T-helper 1 cell treated with Interleukin-12 subunit alpha and Interleukin-12 subunit beta and Interleukin-4 antibody, amounts not matched to agents 30 μg/mL and 1 μg/mL, for 36 hours (primary cell): Measurements from ENCODE around the gene PCDHB8.
A peak's percentile ranks its signal among the peaks of the same experiment; 100 is the strongest.
"Not testable (repeated sequence)": the region's sequence is repeated elsewhere in the genome, so short reads cannot be mapped to it uniquely, and the experiment has no call there.

Experiments
- H3K27ac Mint-ChIP-seq: one replicate; pipeline ENCODE4 v1.8.0; 2021; ENCODE audit warnings: mild to moderate bottlenecking, mixed read lengths
- H3K27me3 Mint-ChIP-seq: one replicate; pipeline ENCODE4 v1.8.0; 2021; ENCODE audit warnings: low read depth, mixed read lengths
- H3K36me3 Mint-ChIP-seq: one replicate; pipeline ENCODE4 v1.8.0; 2021; ENCODE audit warnings: low read depth, mixed read lengths
- H3K4me1 Mint-ChIP-seq: one replicate; pipeline ENCODE4 v1.8.0; 2021; ENCODE audit warnings: low read depth, mixed read lengths
- H3K4me3 Mint-ChIP-seq: one replicate; pipeline ENCODE4 v1.8.0; 2021; ENCODE audit warnings: mild to moderate bottlenecking, moderate library complexity, mixed read lengths
- H3K9me3 Mint-ChIP-seq: one replicate; pipeline ENCODE4 v1.8.0; 2021; ENCODE audit warnings: mixed read lengths

The PCDHB8 gene

GRCh38 chr5:141177577-141178191, at the start of gene PCDHB8:
Gene PCDHB8, plus strand, starts transcription at chr5:141177790. Its CDS starts 245 bp downstream, at chr5:141178035.
- H3K4me3 Mint-ChIP-seq, H3K27me3 Mint-ChIP-seq, H3K27ac Mint-ChIP-seq, H3K36me3 Mint-ChIP-seq, H3K4me1 Mint-ChIP-seq: not testable (repeated sequence)
- H3K9me3 Mint-ChIP-seq: peaks cover 32% of the 10 kb centered on the region

- no peaks in the 10 kb centered on the region for H3K27me3 Mint-ChIP-seq
- peaks cover 49% of the 10 kb centered on the region for H3K9me3 Mint-ChIP-seq
- peaks cover 2% of the 10 kb centered on the region for H3K36me3 Mint-ChIP-seq
- H3K4me1 Mint-ChIP-seq: peaks cover 4% of the 10 kb centered on the region
- no peak within 1 kb of the TSS for H3K4me3 Mint-ChIP-seq
- H3K27ac Mint-ChIP-seq: no peak within 1 kb of the TSS
These were observed 42.4 kb upstream of the PCDHB8 start, which contains the start of gene PCDHB5 for GRCh38 chr5:141135030-141135717. Gene PCDHB5, plus strand, starts transcription at chr5:141135206. Its CDS starts 229 bp downstream, at chr5:141135435.

- no peaks in the 10 kb centered on the region for H3K27me3 Mint-ChIP-seq
- H3K27ac Mint-ChIP-seq: no peak overlapping the region
- peaks cover 45% of the 10 kb centered on the region for H3K9me3 Mint-ChIP-seq
These were observed 41.8 kb upstream of the PCDHB8 start for GRCh38 chr5:141135718-141136266.

GRCh38 chr5:141137346-141137745, 40.2 kb upstream of the PCDHB8 start:
- not testable (repeated sequence) for H3K4me1 Mint-ChIP-seq, H3K36me3 Mint-ChIP-seq, H3K27me3 Mint-ChIP-seq, H3K4me3 Mint-ChIP-seq, H3K27ac Mint-ChIP-seq
- peaks cover 44% of the 10 kb centered on the region for H3K9me3 Mint-ChIP-seq

More at GRCh38 chr5:141135718-141136266, 41.8 kb upstream of the PCDHB8 start:
- Mint-ChIP-seq H3K4me3 (no peak overlapping the region), H3K4me1 (peaks cover 4% of the 10 kb centered on the region), H3K36me3 (peaks cover 2% of the 10 kb centered on the region)

GRCh38 chr5:141149812-141150211, 27.8 kb upstream of the PCDHB8 start, which contains the start of gene PCDHB6:
Gene PCDHB6, plus strand, starts transcription at chr5:141150057. Its CDS starts 201 bp downstream, at chr5:141150258.
- H3K27ac Mint-ChIP-seq: peak within 1 kb of the TSS; percentile 55
- H3K4me3 Mint-ChIP-seq: no peak within 1 kb of the TSS
- H3K27me3 Mint-ChIP-seq: no peaks in the 10 kb centered on the region
- H3K4me1 Mint-ChIP-seq: no peaks in the 10 kb centered on the region
- H3K36me3 Mint-ChIP-seq: peaks cover 1% of the 10 kb centered on the region
- H3K9me3 Mint-ChIP-seq: peaks cover 29% of the 10 kb centered on the region

- Mint-ChIP-seq H3K4me3 (no peak overlapping the region), H3K4me1 (no peaks in the 10 kb centered on the region), H3K27ac (no peak overlapping the region), H3K36me3 (peaks cover 1% of the 10 kb centered on the region), H3K27me3 (no peaks in the 10 kb centered on the region), H3K9me3 (peaks cover 31% of the 10 kb centered on the region)
These were observed 27.2 kb upstream of the PCDHB8 start for GRCh38 chr5:141150224-141150992.

- H3K27me3 Mint-ChIP-seq: no peaks in the 10 kb centered on the region
- no peak overlapping the region for H3K27ac Mint-ChIP-seq
- H3K4me1 Mint-ChIP-seq: no peaks in the 10 kb centered on the region
- no peak overlapping the region for H3K4me3 Mint-ChIP-seq
- peaks cover 35% of the 10 kb centered on the region for H3K9me3 Mint-ChIP-seq
- H3K36me3 Mint-ChIP-seq: peaks cover 1% of the 10 kb centered on the region
These were observed 26.6 kb upstream of the PCDHB8 start for GRCh38 chr5:141150993-141151325.

GRCh38 chr5:141151632-141152031, 26.0 kb upstream of the PCDHB8 start:
- not testable (repeated sequence) for H3K4me1 Mint-ChIP-seq, H3K36me3 Mint-ChIP-seq, H3K4me3 Mint-ChIP-seq, H3K27ac Mint-ChIP-seq, H3K27me3 Mint-ChIP-seq
- H3K9me3 Mint-ChIP-seq: peaks cover 42% of the 10 kb centered on the region

- H3K36me3 Mint-ChIP-seq, H3K27me3 Mint-ChIP-seq, H3K4me1 Mint-ChIP-seq, H3K27ac Mint-ChIP-seq, H3K4me3 Mint-ChIP-seq: not testable (repeated sequence)
- peaks cover 46% of the 10 kb centered on the region for H3K9me3 Mint-ChIP-seq
These were observed 25.5 kb upstream of the PCDHB8 start for GRCh38 chr5:141152096-141152495.

GRCh38 chr5:141155540-141156374, 21.8 kb upstream of the PCDHB8 start:
- Mint-ChIP-seq H3K9me3 (peaks cover 52% of the 10 kb centered on the region), H3K27me3 (no peaks in the 10 kb centered on the region), H3K4me3 (no peak overlapping the region), H3K36me3 (peaks cover 1% of the 10 kb centered on the region), H3K27ac (no peak overlapping the region), H3K4me1 (no peaks in the 10 kb centered on the region)

GRCh38 chr5:141157356-141157755, 20.2 kb upstream of the PCDHB8 start:
- H3K27ac Mint-ChIP-seq, H3K4me3 Mint-ChIP-seq, H3K36me3 Mint-ChIP-seq, H3K4me1 Mint-ChIP-seq, H3K27me3 Mint-ChIP-seq: not testable (repeated sequence)
- H3K9me3 Mint-ChIP-seq: peaks cover 45% of the 10 kb centered on the region

- not testable (repeated sequence) for H3K27ac Mint-ChIP-seq, H3K27me3 Mint-ChIP-seq, H3K4me1 Mint-ChIP-seq, H3K4me3 Mint-ChIP-seq, H3K36me3 Mint-ChIP-seq
- peaks cover 39% of the 10 kb centered on the region for H3K9me3 Mint-ChIP-seq
These were observed 19.7 kb upstream of the PCDHB8 start for GRCh38 chr5:141157901-141158300.

- Mint-ChIP-seq H3K4me3 (no peak within 1 kb of the TSS), H3K27ac (no peak within 1 kb of the TSS), H3K9me3 (peaks cover 26% of the 10 kb centered on the region), H3K27me3 (no peaks in the 10 kb centered on the region), H3K4me1 (no peaks in the 10 kb centered on the region), H3K36me3 (no peaks in the 10 kb centered on the region)
These were observed 5.0 kb upstream of the PCDHB8 start, which contains the start of gene PCDHB7 for GRCh38 chr5:141172381-141173204. Gene PCDHB7, plus strand, starts transcription at chr5:141172644. Its CDS starts 192 bp downstream, at chr5:141172836.
